Sigmoid colon (tissue), 7 donors: Measurements from ENCODE around the gene SRGAP1. TPM values are rescaled to one million over a fixed set of nuclear protein-coding genes. Genes with fewer than 3 reads are reported as not detected.
"Not testable (repeated sequence)": the region's sequence is repeated elsewhere in the genome, so short reads cannot be mapped to it uniquely, and the experiment has no call there.

Experiments used
- DNase-seq: peaks from one replicate; pipeline ENCODE4 v3.0.0-alpha.2; 2019
- H3K27ac ChIP-seq, 4 donors: fragments of 200-600 bp; sonication (generic); one replicate each; pipeline ENCODE4 v1.5.1; 2016 to 2019; ENCODE audit warnings: mild to moderate bottlenecking in 1 of 4
- H3K27me3 ChIP-seq, 3 donors: fragments of 200-600 bp; sonication (generic); one replicate each; pipeline ENCODE4 v1.5.1; 2019; ENCODE audit warnings: mild to moderate bottlenecking in 1 of 3
- H3K36me3 ChIP-seq, 4 donors: fragments of 200-600 bp; sonication (generic); one replicate each; pipeline ENCODE4 v1.5.1; 2016 to 2019
- H3K4me1 ChIP-seq, 4 donors: fragments of 200-600 bp; sonication (generic); one replicate each; pipeline ENCODE4 v1.5.1; 2017 to 2019
- H3K4me3 ChIP-seq, 4 donors: fragments of 200-600 bp; sonication (generic); one replicate each; pipeline ENCODE4 v1.5.1; 2017 to 2019; ENCODE audit warnings: mild to moderate bottlenecking in 2 of 4, moderate library complexity in 1 of 4
- H3K9me3 ChIP-seq, 4 donors: fragments of 200-600 bp in 3 of 4; sonication (generic) in 3 of 4; one replicate each; pipeline versions ENCODE4 v1.5.1 to v1.6.1; 2013 to 2019
- EP300 ChIP-seq, 4 donors: sonication (generic); formaldehyde crosslinking; IDR thresholded peaks; one replicate each; pipeline ENCODE4 v1.6.1; 2017; ENCODE audit warnings: antibody characterized with exemption in 4 of 4
- POLR2A ChIP-seq, 2 donors: fragments of 450-650 bp; IDR thresholded peaks; one replicate each; pipeline ENCODE4 v1.6.1; 2016; ENCODE audit warnings: antibody characterized with exemption in 2 of 2, mild to moderate bottlenecking in 2 of 2, moderate library complexity in 2 of 2
- POLR2AphosphoS5 ChIP-seq, 4 donors: sonication (generic); formaldehyde crosslinking; IDR thresholded peaks; one replicate each; pipeline ENCODE4 v1.6.1; 2017; ENCODE audit warnings: antibody characterized with exemption in 4 of 4
- WGBS, 2 donors: extraction: QIAGEN DNeasy Blood & Tissue Kit; methylation state at CpG; one replicate each; pipeline ENCODE4 v1.1.7; 2013; 5-methylcytosine and 5-hydroxymethylcytosine counted together
- intact Hi-C: fragments of 100-400 bp; cut with DNase I; formaldehyde crosslinking; loops from one replicate; pipeline ENCODE4 v1.15.1; 2023
- polyA plus RNA-seq, 3 donors: library from polyadenylated mRNA; stranded (reverse); fragments of 200-250 nt; gene quantifications; one replicate each; pipeline ENCODE4 v1.2.3, GENCODE V29; 2013
- total RNA-seq, 4 donors: library from RNA; depleted of rRNA; stranded (reverse); fragments of >200 nt; gene quantifications; one replicate each; pipeline ENCODE4 v1.1.0, GENCODE V29; 2016
- TF ChIP-seq, protein P1 (sequence below), 4 experiments: fragments of 450-650 bp in 3 of 4; fragments of 200-600 bp in 1 of 4; IDR thresholded peaks; one replicate each; pipeline ENCODE4 v1.5.1; 2016 to 2019; ENCODE audit warnings: antibody characterized with exemption in 4 of 4, mild to moderate bottlenecking in 3 of 4, moderate library complexity in 2 of 4
- donor health status: healthy with polysubstance abuse.
- donor health status: Bipolar disorder and iron deficiency.
- donor health status: healthy.

SRGAP1 gene
- total and polyA plus RNA-seq, 7 donors: 2.4 to 16.3 (median 5.4) TPM

DNA sequence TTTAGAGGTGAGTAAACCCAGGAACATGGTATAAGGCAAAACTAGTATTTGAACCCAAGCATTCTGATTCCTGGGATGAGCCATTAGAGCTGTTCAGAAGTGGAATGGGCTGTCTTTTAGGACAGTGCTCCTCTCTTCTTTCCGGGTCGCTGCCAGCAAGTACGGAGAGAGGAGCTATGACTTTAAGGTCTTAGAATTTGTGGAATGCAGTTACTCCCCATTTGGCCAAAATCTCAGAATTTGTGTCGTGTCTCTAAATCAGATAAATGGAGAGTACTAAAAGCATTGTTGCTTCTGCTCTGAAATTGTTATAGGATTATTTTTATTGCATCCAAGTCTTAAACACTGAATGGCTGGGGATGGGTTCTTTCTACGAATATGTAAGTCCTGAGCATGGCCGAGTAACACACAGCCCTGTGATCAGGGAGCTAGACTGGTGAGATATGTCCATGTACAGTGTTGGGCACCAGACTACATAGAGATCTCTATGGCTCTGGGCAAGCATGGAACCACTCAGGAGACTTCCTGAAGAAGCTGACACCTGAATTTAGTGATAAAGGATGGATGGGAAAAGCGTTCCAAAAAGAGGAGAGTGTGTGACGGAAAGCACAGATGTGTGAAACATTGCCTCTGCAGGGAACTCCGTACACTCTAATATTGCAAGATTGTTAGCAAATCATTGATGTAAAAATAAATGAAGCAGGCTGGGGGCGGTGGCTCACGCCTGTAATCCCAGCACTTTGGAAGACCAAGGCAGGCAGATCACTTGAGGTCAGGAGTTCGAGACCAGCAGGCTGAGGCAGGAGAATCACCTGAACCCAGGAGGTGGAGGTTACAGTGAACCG, 184.7 kb downstream of the SRGAP1 start:
- H3K27ac ChIP-seq: peak overlapping the region in 2 of 4 donors; percentile 21 to 45
- peaks cover 0 to 8% (median 3%) of the 10 kb centered on the region in 4 donors for H3K4me1 ChIP-seq
- H3K36me3 ChIP-seq: no peaks in the 10 kb centered on the region
- peak; percentile 77 for DNase-seq
- no peak for TF ChIP-seq POLR2A (IDR thresholded peaks at IDR 0.05)
- TF ChIP-seq EP300 (IDR thresholded peaks at IDR 0.05): no peak
- TF ChIP-seq, protein P1, sequence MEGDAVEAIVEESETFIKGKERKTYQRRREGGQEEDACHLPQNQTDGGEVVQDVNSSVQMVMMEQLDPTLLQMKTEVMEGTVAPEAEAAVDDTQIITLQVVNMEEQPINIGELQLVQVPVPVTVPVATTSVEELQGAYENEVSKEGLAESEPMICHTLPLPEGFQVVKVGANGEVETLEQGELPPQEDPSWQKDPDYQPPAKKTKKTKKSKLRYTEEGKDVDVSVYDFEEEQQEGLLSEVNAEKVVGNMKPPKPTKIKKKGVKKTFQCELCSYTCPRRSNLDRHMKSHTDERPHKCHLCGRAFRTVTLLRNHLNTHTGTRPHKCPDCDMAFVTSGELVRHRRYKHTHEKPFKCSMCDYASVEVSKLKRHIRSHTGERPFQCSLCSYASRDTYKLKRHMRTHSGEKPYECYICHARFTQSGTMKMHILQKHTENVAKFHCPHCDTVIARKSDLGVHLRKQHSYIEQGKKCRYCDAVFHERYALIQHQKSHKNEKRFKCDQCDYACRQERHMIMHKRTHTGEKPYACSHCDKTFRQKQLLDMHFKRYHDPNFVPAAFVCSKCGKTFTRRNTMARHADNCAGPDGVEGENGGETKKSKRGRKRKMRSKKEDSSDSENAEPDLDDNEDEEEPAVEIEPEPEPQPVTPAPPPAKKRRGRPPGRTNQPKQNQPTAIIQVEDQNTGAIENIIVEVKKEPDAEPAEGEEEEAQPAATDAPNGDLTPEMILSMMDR (IDR thresholded peaks at IDR 0.05): no peak
- TF ChIP-seq POLR2AphosphoS5 (IDR thresholded peaks at IDR 0.05): no peak
- H3K9me3 ChIP-seq: no peaks in the 10 kb centered on the region
- WGBS, 2 donors: 86 to 87% methylated on average over 13 of the region's 13 CpGs
- no peaks in the 10 kb centered on the region for H3K27me3 ChIP-seq
- H3K4me3 ChIP-seq: no peak overlapping the region
- intact Hi-C loops: no loop called here

- Histone ChIP-seq H3K4me3 (no peak overlapping the region), H3K9me3 (no peaks in the 10 kb centered on the region), H3K36me3 (no peaks in the 10 kb centered on the region), H3K27ac (no peak overlapping the region), H3K27me3 (no peaks in the 10 kb centered on the region), H3K4me1 (peaks cover 0 to 8% (median 3%) of the 10 kb centered on the region in 4 donors)
- intact Hi-C loops: no loop called here
- TF ChIP-seq POLR2AphosphoS5 (IDR thresholded peaks at IDR 0.05) (no peak), EP300 (IDR thresholded peaks at IDR 0.05) (no peak), POLR2A (IDR thresholded peaks at IDR 0.05) (no peak)
- TF ChIP-seq, protein P1 (IDR thresholded peaks at IDR 0.05): no peak
- DNase-seq: no peak
Measured at GRCh38 chr12:64030155-64030554, 185.7 kb downstream of the SRGAP1 start.

DNA sequence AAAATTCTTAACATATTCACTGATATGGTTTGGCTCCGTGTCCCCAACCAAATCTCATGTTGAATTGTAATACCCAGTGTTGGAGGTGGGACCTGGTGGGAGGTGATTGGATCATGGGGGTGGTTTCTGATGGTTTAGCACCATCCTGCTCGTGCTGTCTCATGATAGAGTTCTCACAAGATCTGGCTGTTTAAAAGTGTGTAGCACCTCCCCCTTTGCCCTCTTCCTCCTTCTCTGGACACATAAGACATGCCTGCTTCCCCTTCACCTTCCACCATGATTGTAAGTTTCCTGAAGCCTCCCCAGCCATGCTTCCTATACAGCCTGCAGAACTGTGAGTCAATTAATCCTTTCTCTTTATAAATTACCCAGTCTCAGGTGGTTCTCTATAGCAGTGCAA, 189.6 kb downstream of the SRGAP1 start:
- intact Hi-C loops, H3K4me3 ChIP-seq, H3K27me3 ChIP-seq, H3K36me3 ChIP-seq, H3K4me1 ChIP-seq, DNase-seq, H3K27ac ChIP-seq, H3K9me3 ChIP-seq: not testable (repeated sequence)
- 70 to 87% methylated on average over 2 of the region's 2 CpGs for WGBS, 2 donors

GRCh38 chr12:64034901-64035576, 190.5 kb downstream of the SRGAP1 start:
- Histone ChIP-seq H3K27me3 (no peaks in the 10 kb centered on the region), H3K9me3 (no peaks in the 10 kb centered on the region), H3K4me3 (no peak overlapping the region), H3K4me1 (peaks cover 0 to 14% (median 10%) of the 10 kb centered on the region in 4 donors), H3K27ac (no peak overlapping the region), H3K36me3 (no peaks in the 10 kb centered on the region)
- intact Hi-C loops: no loop called here
- TF ChIP-seq EP300 (IDR thresholded peaks at IDR 0.05): no peak
- TF ChIP-seq, protein P1 (IDR thresholded peaks at IDR 0.05): no peak
- TF ChIP-seq POLR2A (IDR thresholded peaks at IDR 0.05): no peak
- no peak for TF ChIP-seq POLR2AphosphoS5 (IDR thresholded peaks at IDR 0.05)
- DNase-seq: no peak

GRCh38 chr12:64036414-64036813, 191.9 kb downstream of the SRGAP1 start:
- intact Hi-C loops: no loop called here

More at GRCh38 chr12:64036414-64036813, 191.9 kb downstream of the SRGAP1 start:
- DNase-seq: no peak
- Histone ChIP-seq H3K9me3 (no peaks in the 10 kb centered on the region), H3K4me3 (no peak overlapping the region), H3K36me3 (no peaks in the 10 kb centered on the region), H3K4me1 (peaks cover 0 to 14% (median 10%) of the 10 kb centered on the region in 4 donors), H3K27ac (no peak overlapping the region), H3K27me3 (no peaks in the 10 kb centered on the region)
- TF ChIP-seq POLR2AphosphoS5 (IDR thresholded peaks at IDR 0.05): no peak
- TF ChIP-seq, protein P1 (IDR thresholded peaks at IDR 0.05): no peak
- TF ChIP-seq POLR2A (IDR thresholded peaks at IDR 0.05): no peak
- 84 to 86% methylated on average over 1 of the region's 1 CpG for WGBS, 2 donors
